ENCODE results near the gene PIK3R2.

GRCh38 chr19:18167011-18167410, 14.0 kb downstream of the PIK3R2 start:
- TF ChIP-seq CTCF (IDR thresholded peaks at IDR 0.05; ENCODE audit: low read length) (no peak), EZH2 (IDR thresholded peaks at IDR 0.05; ENCODE audit: borderline replicate concordance, low read length) (no peak)

Data from OCI-LY1 (cell line).